Ovary (tissue), 9 donors: Measurements from ENCODE around the gene PRSS2. TPM values are rescaled to one million over a fixed set of nuclear protein-coding genes. Genes with fewer than 3 reads are reported as not detected.

ENCODE experiments used
- DNase-seq, 5 donors: peaks; one replicate each; pipeline ENCODE4 v3.0.0-alpha.2; 2019 to 2020
- H3K27ac ChIP-seq, 2 donors: fragments of 200-600 bp; one replicate each; pipeline versions ENCODE4 v1.5.1 to v1.8.0; 2019 to 2022
- H3K27me3 ChIP-seq: fragments of 200-600 bp; one replicate; pipeline ENCODE4 v1.8.0; 2022
- H3K36me3 ChIP-seq: fragments of 200-600 bp; sonication (generic); one replicate; pipeline ENCODE4 v1.5.1; 2019
- H3K4me1 ChIP-seq: one replicate; pipeline ENCODE4 v1.8.1; 2013; ENCODE audit warnings: mild to moderate bottlenecking, moderate library complexity; ENCODE audit not compliant: insufficient read depth
- H3K4me3 ChIP-seq: fragments of 200-600 bp; sonication (generic); one replicate; pipeline ENCODE4 v1.5.1; 2017
- H3K9me3 ChIP-seq, 2 donors: fragments of 200-600 bp in 1 of 2; sonication (generic) in 1 of 2; one replicate each; pipeline versions ENCODE4 v1.5.1 to v1.8.1; 2013 to 2019; ENCODE audit warnings: mild to moderate bottlenecking in 1 of 2, moderate library complexity in 1 of 2
- CTCF ChIP-seq, 3 donors: fragments of 450-650 bp in 2 of 3; fragments of 200-600 bp in 1 of 3; IDR thresholded peaks; one replicate each; pipeline versions ENCODE4 v1.5.1 to v1.8.0; 2016 to 2022; ENCODE audit warnings: antibody characterized with exemption in 3 of 3, mild to moderate bottlenecking in 1 of 3
- EP300 ChIP-seq: sonication (generic); formaldehyde crosslinking; IDR thresholded peaks from one replicate; pipeline ENCODE4 v1.6.1; 2017; ENCODE audit warnings: antibody characterized with exemption
- POLR2A ChIP-seq: fragments of 450-650 bp; IDR thresholded peaks from one replicate; pipeline ENCODE4 v1.6.1; 2017; ENCODE audit warnings: antibody characterized with exemption, mild to moderate bottlenecking, moderate library complexity
- WGBS, 3 donors: extraction: QIAGEN DNeasy Blood & Tissue Kit in 1 of 3; methylation state at CpG; one replicate each; pipeline versions ENCODE4 v1.1.5 to v1.1.7; 2013 to 2017; 5-methylcytosine and 5-hydroxymethylcytosine counted together
- intact Hi-C, 4 donors: fragments of 100-400 bp; cut with DNase I; formaldehyde crosslinking; loops; one replicate each; pipeline versions ENCODE4 v1.11.0 to v1.15.1; 2022 to 2023
- polyA plus RNA-seq, 2 donors: library from polyadenylated mRNA; stranded (reverse); fragments of 200-250 nt in 1 of 2; fragments of 350-450 nt in 1 of 2; fragmentation: Illumina TruSeq in 1 of 2; extraction: RNeasy Lipid Tissue Mini Kit (QIAGEN cat#74804) in 1 of 2; gene quantifications; one replicate each; pipeline ENCODE4 v1.2.3, GENCODE V29; 2013 to 2014
- total RNA-seq, 7 donors: library from RNA; depleted of rRNA in 2 of 7; stranded (reverse); fragments of >200 nt in 2 of 7; fragmentation: NEBNext Ultra II Directional in 3 of 7; extraction: Animal tissue kit (Norgen Biotek cat#: 25700) in 3 of 7; gene quantifications; one replicate each; pipeline versions ENCODE4 v1.1.0 to v1.2.4, GENCODE V29; 2016 to 2023
- donor health status: DM: no; HTN: no; CAD: no; lungs with moderate emphysema.
- donor health status: DM: no; HTN: no; CAD: no.
- donor health status: Bipolar disorder and iron deficiency.
- donor health status: DM: yes; HTN: yes; CAD: no.
- donor health status: DM: no; HTN: no; CAD: no.
- donor health status: DM: yes; HTN: yes; CAD: no.

The PRSS2 gene
- total and polyA plus RNA-seq, 9 donors = 1.4 to 90.0 (median 4.3) TPM; not detected in 3

- Histone ChIP-seq H3K27ac (no peak overlapping the region), H3K27me3 (no peaks in the 10 kb centered on the region), H3K4me1 (no peaks in the 10 kb centered on the region), H3K36me3 (no peaks in the 10 kb centered on the region), H3K9me3 (no peaks in the 10 kb centered on the region), H3K4me3 (no peak overlapping the region)
- DNase-seq = no peak
- WGBS, 3 donors = 91 to 100% (median 98%) methylated on average over 1 of the region's 1 CpG
- no peak for TF ChIP-seq POLR2A
- TF ChIP-seq CTCF (IDR thresholded peaks at IDR 0.05) = no peak
- TF ChIP-seq EP300 = no peak
- intact Hi-C loops = no loop called here
Observed at GRCh38 chr7:142790555-142790954, 19.8 kb downstream of the PRSS2 start.

DNA sequence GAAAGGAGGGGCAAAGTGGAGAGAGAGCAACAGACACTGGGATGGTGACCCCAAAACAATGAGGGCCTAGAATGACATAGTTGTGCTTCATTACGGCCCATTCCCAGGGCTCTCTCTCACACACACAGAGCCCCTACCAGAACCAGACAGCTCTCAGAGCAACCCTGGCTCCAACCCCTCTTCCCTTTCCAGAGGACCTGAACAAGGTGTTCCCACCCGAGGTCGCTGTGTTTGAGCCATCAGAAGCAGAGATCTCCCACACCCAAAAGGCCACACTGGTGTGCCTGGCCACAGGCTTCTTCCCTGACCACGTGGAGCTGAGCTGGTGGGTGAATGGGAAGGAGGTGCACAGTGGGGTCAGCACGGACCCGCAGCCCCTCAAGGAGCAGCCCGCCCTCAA, 20.7 kb downstream of the PRSS2 start:
- no peak for DNase-seq
- Histone ChIP-seq H3K4me1 (no peaks in the 10 kb centered on the region), H3K27me3 (no peaks in the 10 kb centered on the region), H3K9me3 (no peaks in the 10 kb centered on the region), H3K4me3 (no peak overlapping the region), H3K27ac (no peak overlapping the region), H3K36me3 (no peaks in the 10 kb centered on the region)
- 92 to 94% (median 93%) methylated on average over 7 of the region's 7 CpGs for whole genome bisulfite sequencing, 3 donors
- TF ChIP-seq CTCF (IDR thresholded peaks at IDR 0.05) (no peak), EP300 (no peak), POLR2A (no peak)
- intact Hi-C loops = no loop called here

- no peak for DNase-seq
- Histone ChIP-seq H3K4me1 (no peaks in the 10 kb centered on the region), H3K27me3 (no peaks in the 10 kb centered on the region), H3K27ac (no peak overlapping the region), H3K9me3 (no peaks in the 10 kb centered on the region), H3K4me3 (no peak overlapping the region), H3K36me3 (no peaks in the 10 kb centered on the region)
- WGBS, 3 donors = 100% methylated on average over 1 of the region's 1 CpG
- intact Hi-C loops = no loop called here
- TF ChIP-seq CTCF (IDR thresholded peaks at IDR 0.05) (no peak), POLR2A (no peak), EP300 (no peak)
Observed at GRCh38 chr7:142792129-142792528, 21.4 kb downstream of the PRSS2 start.

GRCh38 chr7:142792593-142792992, 21.8 kb downstream of the PRSS2 start:
- no peaks in the 10 kb centered on the region for H3K9me3 ChIP-seq
- intact Hi-C loops = no loop called here
- no peak overlapping the region for H3K4me3 ChIP-seq
- no peaks in the 10 kb centered on the region for H3K27me3 ChIP-seq
- H3K27ac ChIP-seq = no peak overlapping the region
- no peak for DNase-seq
- TF ChIP-seq CTCF (IDR thresholded peaks at IDR 0.05) = no peak
- no peak for TF ChIP-seq POLR2A
- no peak for TF ChIP-seq EP300
- 92 to 95% (median 93%) methylated on average over 2 of the region's 2 CpGs for WGBS, 3 donors
- no peaks in the 10 kb centered on the region for H3K36me3 ChIP-seq
- no peaks in the 10 kb centered on the region for H3K4me1 ChIP-seq

DNA sequence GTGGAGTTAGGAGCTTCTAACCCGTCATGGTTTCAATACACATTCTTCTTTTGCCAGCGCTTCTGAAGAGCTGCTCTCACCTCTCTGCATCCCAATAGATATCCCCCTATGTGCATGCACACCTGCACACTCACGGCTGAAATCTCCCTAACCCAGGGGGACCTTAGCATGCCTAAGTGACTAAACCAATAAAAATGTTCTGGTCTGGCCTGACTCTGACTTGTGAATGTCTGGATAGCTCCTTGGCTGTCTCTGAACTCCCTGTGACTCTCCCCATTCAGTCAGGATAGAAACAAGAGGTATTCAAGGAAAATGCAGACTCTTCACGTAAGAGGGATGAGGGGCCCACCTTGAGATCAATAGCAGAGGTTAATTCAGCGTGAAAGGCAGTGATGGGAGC, 22.4 kb downstream of the PRSS2 start:
- DNase-seq = no peak
- no peaks in the 10 kb centered on the region for H3K27me3 ChIP-seq
- no peak overlapping the region for H3K4me3 ChIP-seq
- no peak overlapping the region for H3K27ac ChIP-seq
- H3K4me1 ChIP-seq = no peaks in the 10 kb centered on the region
- no peaks in the 10 kb centered on the region for H3K36me3 ChIP-seq
- no peaks in the 10 kb centered on the region for H3K9me3 ChIP-seq
- TF ChIP-seq CTCF (IDR thresholded peaks at IDR 0.05) = no peak
- TF ChIP-seq EP300 = no peak
- no peak for TF ChIP-seq POLR2A
- intact Hi-C loops = no loop called here
- WGBS, 3 donors = 84 to 91% (median 90%) methylated on average over 5 of the region's 5 CpGs
